Tibial nerve (tissue), 4 donors: ENCODE results near the gene RNF187. TPM values are rescaled to one million over a fixed set of nuclear protein-coding genes. Genes with fewer than 3 reads are reported as not detected.

Source experiments
- DNase-seq, 2 donors: peaks; one replicate each; pipeline ENCODE4 v3.0.0-alpha.2; 2019; ENCODE audit warnings: low spot score in 2 of 2
- H3K27ac ChIP-seq, 4 donors: fragments of 200-600 bp; sonication (generic) in 3 of 4; one replicate each; pipeline ENCODE4 v1.5.1; 2017 to 2019; ENCODE audit warnings: mild to moderate bottlenecking in 1 of 4
- H3K27me3 ChIP-seq, 2 donors: fragments of 200-600 bp; sonication (generic) in 1 of 2; one replicate each; pipeline versions ENCODE4 v1.5.1 to v1.6.0; 2017 to 2019
- H3K36me3 ChIP-seq, 3 donors: fragments of 200-600 bp; sonication (generic); one replicate each; pipeline ENCODE4 v1.5.1; 2018 to 2019
- H3K4me1 ChIP-seq, 4 donors: fragments of 200-600 bp; sonication (generic) in 3 of 4; one replicate each; pipeline ENCODE4 v1.5.1; 2017 to 2019
- H3K4me3 ChIP-seq, 4 donors: fragments of 200-600 bp; sonication (generic) in 3 of 4; one replicate each; pipeline ENCODE4 v1.5.1; 2017 to 2019; ENCODE audit warnings: mild to moderate bottlenecking in 1 of 4, moderate library complexity in 1 of 4
- H3K9me3 ChIP-seq, 4 donors: fragments of 200-600 bp; sonication (generic) in 3 of 4; one replicate each; pipeline ENCODE4 v1.5.1; 2017 to 2019
- CTCF ChIP-seq, 5 experiments: fragments of 200-600 bp in 3 of 5; fragments of 450-650 bp in 2 of 5; sonication (generic) in 3 of 5; IDR thresholded peaks; one replicate each; pipeline ENCODE4 v1.5.1; 2016 to 2019; ENCODE audit warnings: antibody characterized with exemption in 5 of 5, mild to moderate bottlenecking in 3 of 5, moderate library complexity in 2 of 5
- EP300 ChIP-seq, 2 donors: sonication (generic); formaldehyde crosslinking; IDR thresholded peaks; one replicate each; pipeline ENCODE4 v1.6.1; 2017; ENCODE audit warnings: antibody characterized with exemption in 2 of 2, mild to moderate bottlenecking in 1 of 2
- POLR2A ChIP-seq, 2 donors: fragments of 450-650 bp; IDR thresholded peaks; one replicate each; pipeline ENCODE4 v1.6.1; 2017; ENCODE audit warnings: antibody characterized with exemption in 2 of 2, mild to moderate bottlenecking in 2 of 2, moderate library complexity in 2 of 2
- WGBS, 2 donors: methylation state at CpG; one replicate each; pipeline ENCODE4 v1.1.5; 2018; 5-methylcytosine and 5-hydroxymethylcytosine counted together
- total RNA-seq, 4 donors: library from RNA; depleted of rRNA; stranded (reverse); fragments of >200 nt; gene quantifications; one replicate each; pipeline ENCODE4 v1.1.0, GENCODE V29; 2016

RNF187 gene
- total RNA-seq, 4 donors from 2014 or later = 38.1 to 89.0 (median 56.9) TPM

GRCh38 chr1:228478326-228478725 lies 8.9 kb upstream of the RNF187 start:
- TF ChIP-seq CTCF (IDR thresholded peaks at IDR 0.05) = no peak
- no peak for TF ChIP-seq EP300 (IDR thresholded peaks at IDR 0.05)
- no peak for TF ChIP-seq POLR2A (IDR thresholded peaks at IDR 0.05)
- H3K4me1 ChIP-seq = no peaks in the 10 kb centered on the region
- no peaks in the 10 kb centered on the region for H3K36me3 ChIP-seq
- no peak for DNase-seq
- H3K27ac ChIP-seq = no peak overlapping the region
- no peaks in the 10 kb centered on the region for H3K27me3 ChIP-seq
- H3K4me3 ChIP-seq = no peak overlapping the region
- 32 to 39% methylated on average over 4 of the region's 4 CpGs for WGBS, 2 donors
- peaks cover 0 to 8% (median 0%) of the 10 kb centered on the region in 4 donors for H3K9me3 ChIP-seq

- Histone ChIP-seq H3K27ac (peak overlapping the region in 1 of 4 donors; percentile 45), H3K9me3 (peaks cover 0 to 7% (median 0%) of the 10 kb centered on the region in 4 donors), H3K4me1 (no peaks in the 10 kb centered on the region), H3K27me3 (no peaks in the 10 kb centered on the region), H3K4me3 (no peak overlapping the region), H3K36me3 (no peaks in the 10 kb centered on the region)
- TF ChIP-seq EP300 (IDR thresholded peaks at IDR 0.05) = no peak
- TF ChIP-seq POLR2A (IDR thresholded peaks at IDR 0.05) = no peak
- no peak for TF ChIP-seq CTCF (IDR thresholded peaks at IDR 0.05)
- WGBS, 2 donors = 40 to 46% methylated on average over 9 to 10 of the region's 10 CpGs
- no peak for DNase-seq
These were observed 8.1 kb upstream of the RNF187 start for GRCh38 chr1:228478912-228479711.

- TF ChIP-seq CTCF (IDR thresholded peaks at IDR 0.05) = no peak
- no peak for TF ChIP-seq EP300 (IDR thresholded peaks at IDR 0.05)
- no peak for TF ChIP-seq POLR2A (IDR thresholded peaks at IDR 0.05)
- WGBS, 2 donors = 85 to 100% methylated on average over 1 of the region's 1 CpG
- no peaks in the 10 kb centered on the region for H3K9me3 ChIP-seq
- H3K27ac ChIP-seq = no peak overlapping the region
- no peak for DNase-seq
- H3K36me3 ChIP-seq = no peaks in the 10 kb centered on the region
- H3K27me3 ChIP-seq = no peaks in the 10 kb centered on the region
- H3K4me1 ChIP-seq = peaks cover 0 to 22% (median 13%) of the 10 kb centered on the region in 4 donors
- H3K4me3 ChIP-seq = no peak overlapping the region
These were observed 3.4 kb upstream of the RNF187 start for GRCh38 chr1:228483789-228484188.

GRCh38 chr1:228486596-228487335 lies 416 bp upstream of the RNF187 start:
- no peaks in the 10 kb centered on the region for H3K27me3 ChIP-seq
- H3K9me3 ChIP-seq = no peaks in the 10 kb centered on the region
- peak overlapping the region; percentile 98 to 99 (median 98) for H3K27ac ChIP-seq
- 0% methylated on average over 39 to 58 of the region's 60 CpGs for WGBS, 2 donors
- TF ChIP-seq POLR2A (IDR thresholded peaks at IDR 0.05) (peak; percentile 26 to 44), CTCF (IDR thresholded peaks at IDR 0.05) (peak in 2 of 5 experiments; percentile 53 to 68), EP300 (IDR thresholded peaks at IDR 0.05) (peak; percentile 70 to 75)
- peaks cover 0 to 27% (median 9%) of the 10 kb centered on the region in 3 donors for H3K36me3 ChIP-seq
- H3K4me3 ChIP-seq = peak overlapping the region; percentile 87 to 92 (median 90)
- DNase-seq = peak in 1 of 2 donors; percentile 34
- H3K4me1 ChIP-seq = peaks cover 0 to 45% (median 19%) of the 10 kb centered on the region in 4 donors
